ENCODE data around the gene UBA5.

DNA sequence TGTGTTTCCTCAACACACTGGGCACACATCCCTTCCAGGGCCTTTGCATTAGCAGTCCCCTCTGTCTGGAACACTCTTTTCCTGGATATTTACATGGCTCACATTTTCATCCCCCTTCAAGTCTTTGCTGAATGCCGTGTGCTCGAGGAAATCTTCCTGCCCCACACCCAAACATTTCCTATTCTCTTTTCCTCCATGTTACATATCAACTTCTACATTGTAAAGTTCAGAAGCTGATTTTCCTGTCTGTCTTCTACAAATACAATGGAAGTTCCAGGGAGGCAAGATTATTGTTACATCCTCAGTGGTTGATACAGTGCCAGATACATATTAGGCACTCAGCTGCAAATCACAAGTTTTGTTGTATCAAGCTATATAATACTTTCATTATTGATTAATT is 4.7 kb upstream of the UBA5 start:
- TF ChIP-seq YY1 (IDR thresholded peaks at IDR 0.05; ENCODE audit: insufficient read depth, insufficient replicate concordance, low read depth, low read length): no peak
- TF ChIP-seq POLR2A (IDR thresholded peaks at IDR 0.05; ENCODE audit: insufficient read depth in 1 of 2, low read depth in 2 of 2, low read length in 2 of 2): no peak

Measured in HepG2 (cell line).